ENCODE results near the gene FRAS1. TPM values are rescaled to one million over a fixed set of nuclear protein-coding genes. Genes with fewer than 3 reads are reported as not detected.

The FRAS1 gene
- total RNA-seq, 1 donor from 2014 or later = 24.6 TPM

GRCh38 chr4:78570117-78570516, 513.0 kb downstream of the FRAS1 start:
- Mint-ChIP-seq H3K9me3 (ENCODE audit: unreplicated experiment) (no peaks in the 10 kb centered on the region), H3K27me3 (ENCODE audit: low read depth, unreplicated experiment) (no peaks in the 10 kb centered on the region), H3K4me3 (ENCODE audit: unreplicated experiment) (no peak overlapping the region), H3K4me1 (ENCODE audit: low read depth, unreplicated experiment) (peaks cover 50% of the 10 kb centered on the region), H3K27ac (ENCODE audit: unreplicated experiment) (no peak overlapping the region), H3K36me3 (ENCODE audit: low read depth, unreplicated experiment) (peaks cover 2% of the 10 kb centered on the region)
- peaks cover 39% of the 10 kb centered on the region for H3K4me1 ChIP-seq (ENCODE audit: insufficient read depth, low read length)
- peak overlapping the region; percentile 78 for H3K27ac ChIP-seq (ENCODE audit: low read depth, low read length)
- no peak overlapping the region for H3K4me2 ChIP-seq (ENCODE audit: low read length)
- no peaks in the 10 kb centered on the region for H4K20me1 ChIP-seq (ENCODE audit: insufficient read depth, low read length)
- H3K36me3 ChIP-seq (ENCODE audit: insufficient read depth, low read length) = no peaks in the 10 kb centered on the region
- no peak overlapping the region for H3K4me3 ChIP-seq (ENCODE audit: insufficient read depth, low read depth, low read length)
- no peaks in the 10 kb centered on the region for H3K27me3 ChIP-seq (ENCODE audit: insufficient read depth, low read length)
- TF ChIP-seq CTCF (IDR thresholded peaks at IDR 0.05; ENCODE audit: insufficient read depth, low read depth, low read length) (no peak), EZH2 (IDR thresholded peaks at IDR 0.05; ENCODE audit: insufficient read depth, low read length) (no peak)
- DNase-seq (ENCODE audit: low read depth) (peak; percentile 27), FAIRE-seq (no peak)
- H3K9ac ChIP-seq (ENCODE audit: low read length) = no peak overlapping the region
- no peaks in the 10 kb centered on the region for H3K9me3 ChIP-seq (ENCODE audit: insufficient read depth, low read depth, low read length)
- no peak overlapping the region for H2AFZ ChIP-seq (ENCODE audit: low read depth, low read length)
- H3K79me2 ChIP-seq (ENCODE audit: insufficient read depth, low read length) = no peaks in the 10 kb centered on the region

GRCh38 chr4:78571804-78572203, 514.7 kb downstream of the FRAS1 start:
- DNase-seq (ENCODE audit: low read depth) (no peak), FAIRE-seq (peak; percentile 17)
- Histone ChIP-seq H3K27ac (ENCODE audit: low read depth, low read length) (no peak overlapping the region), H3K36me3 (ENCODE audit: insufficient read depth, low read length) (no peaks in the 10 kb centered on the region), H3K4me2 (ENCODE audit: low read length) (no peak overlapping the region), H3K9ac (ENCODE audit: low read length) (no peak overlapping the region), H3K4me1 (ENCODE audit: insufficient read depth, low read length) (peaks cover 24% of the 10 kb centered on the region), H3K9me3 (ENCODE audit: insufficient read depth, low read depth, low read length) (no peaks in the 10 kb centered on the region), H3K79me2 (ENCODE audit: insufficient read depth, low read length) (no peaks in the 10 kb centered on the region), H2AFZ (ENCODE audit: low read depth, low read length) (no peak overlapping the region), H4K20me1 (ENCODE audit: insufficient read depth, low read length) (no peaks in the 10 kb centered on the region), H3K4me3 (ENCODE audit: insufficient read depth, low read depth, low read length) (no peak overlapping the region), H3K27me3 (ENCODE audit: insufficient read depth, low read length) (no peaks in the 10 kb centered on the region)
- Mint-ChIP-seq H3K36me3 (ENCODE audit: low read depth, unreplicated experiment) (peaks cover 2% of the 10 kb centered on the region), H3K27me3 (ENCODE audit: low read depth, unreplicated experiment) (no peaks in the 10 kb centered on the region), H3K9me3 (ENCODE audit: unreplicated experiment) (no peaks in the 10 kb centered on the region), H3K4me1 (ENCODE audit: low read depth, unreplicated experiment) (peaks cover 35% of the 10 kb centered on the region), H3K4me3 (ENCODE audit: unreplicated experiment) (no peak overlapping the region), H3K27ac (ENCODE audit: unreplicated experiment) (no peak overlapping the region)
- TF ChIP-seq EZH2 (IDR thresholded peaks at IDR 0.05; ENCODE audit: insufficient read depth, low read length) = no peak
- no peak for TF ChIP-seq CTCF (IDR thresholded peaks at IDR 0.05; ENCODE audit: insufficient read depth, low read depth, low read length)

- no peak overlapping the region for H3K4me3 Mint-ChIP-seq (ENCODE audit: unreplicated experiment)
- H3K27ac Mint-ChIP-seq (ENCODE audit: unreplicated experiment) = no peak overlapping the region
- H3K36me3 Mint-ChIP-seq (ENCODE audit: low read depth, unreplicated experiment) = peaks cover 5% of the 10 kb centered on the region
- no peaks in the 10 kb centered on the region for H3K4me1 ChIP-seq (ENCODE audit: insufficient read depth, low read length)
- H3K9me3 ChIP-seq (ENCODE audit: insufficient read depth, low read depth, low read length) = no peaks in the 10 kb centered on the region
- no peak overlapping the region for H3K4me2 ChIP-seq (ENCODE audit: low read length)
- TF ChIP-seq EZH2 (IDR thresholded peaks at IDR 0.05; ENCODE audit: insufficient read depth, low read length) (no peak), CTCF (IDR thresholded peaks at IDR 0.05; ENCODE audit: insufficient read depth, low read depth, low read length) (no peak)
- H3K4me1 Mint-ChIP-seq (ENCODE audit: low read depth, unreplicated experiment) = no peaks in the 10 kb centered on the region
- no peaks in the 10 kb centered on the region for H3K79me2 ChIP-seq (ENCODE audit: insufficient read depth, low read length)
- no peaks in the 10 kb centered on the region for H3K27me3 Mint-ChIP-seq (ENCODE audit: low read depth, unreplicated experiment)
- no peaks in the 10 kb centered on the region for H3K9me3 Mint-ChIP-seq (ENCODE audit: unreplicated experiment)
- no peak overlapping the region for H2AFZ ChIP-seq (ENCODE audit: low read depth, low read length)
- no peaks in the 10 kb centered on the region for H4K20me1 ChIP-seq (ENCODE audit: insufficient read depth, low read length)
- H3K9ac ChIP-seq (ENCODE audit: low read length) = no peak overlapping the region
- no peaks in the 10 kb centered on the region for H3K27me3 ChIP-seq (ENCODE audit: insufficient read depth, low read length)
- H3K27ac ChIP-seq (ENCODE audit: low read depth, low read length) = no peak overlapping the region
- no peaks in the 10 kb centered on the region for H3K36me3 ChIP-seq (ENCODE audit: insufficient read depth, low read length)
- H3K4me3 ChIP-seq (ENCODE audit: insufficient read depth, low read depth, low read length) = no peak overlapping the region
- DNase-seq (ENCODE audit: low read depth) (no peak), FAIRE-seq (no peak)
Observed at GRCh38 chr4:78578674-78579425, 521.7 kb downstream of the FRAS1 start.
